ENCODE measurements around the gene TNFRSF21. TPM values are rescaled to one million over a fixed set of nuclear protein-coding genes. Genes with fewer than 3 reads are reported as not detected.

TNFRSF21 gene, protein sequence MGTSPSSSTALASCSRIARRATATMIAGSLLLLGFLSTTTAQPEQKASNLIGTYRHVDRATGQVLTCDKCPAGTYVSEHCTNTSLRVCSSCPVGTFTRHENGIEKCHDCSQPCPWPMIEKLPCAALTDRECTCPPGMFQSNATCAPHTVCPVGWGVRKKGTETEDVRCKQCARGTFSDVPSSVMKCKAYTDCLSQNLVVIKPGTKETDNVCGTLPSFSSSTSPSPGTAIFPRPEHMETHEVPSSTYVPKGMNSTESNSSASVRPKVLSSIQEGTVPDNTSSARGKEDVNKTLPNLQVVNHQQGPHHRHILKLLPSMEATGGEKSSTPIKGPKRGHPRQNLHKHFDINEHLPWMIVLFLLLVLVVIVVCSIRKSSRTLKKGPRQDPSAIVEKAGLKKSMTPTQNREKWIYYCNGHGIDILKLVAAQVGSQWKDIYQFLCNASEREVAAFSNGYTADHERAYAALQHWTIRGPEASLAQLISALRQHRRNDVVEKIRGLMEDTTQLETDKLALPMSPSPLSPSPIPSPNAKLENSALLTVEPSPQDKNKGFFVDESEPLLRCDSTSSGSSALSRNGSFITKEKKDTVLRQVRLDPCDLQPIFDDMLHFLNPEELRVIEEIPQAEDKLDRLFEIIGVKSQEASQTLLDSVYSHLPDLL
- total RNA-seq = 1 to 10 TPM; 4.3 to 7.6 TPM

DNA sequence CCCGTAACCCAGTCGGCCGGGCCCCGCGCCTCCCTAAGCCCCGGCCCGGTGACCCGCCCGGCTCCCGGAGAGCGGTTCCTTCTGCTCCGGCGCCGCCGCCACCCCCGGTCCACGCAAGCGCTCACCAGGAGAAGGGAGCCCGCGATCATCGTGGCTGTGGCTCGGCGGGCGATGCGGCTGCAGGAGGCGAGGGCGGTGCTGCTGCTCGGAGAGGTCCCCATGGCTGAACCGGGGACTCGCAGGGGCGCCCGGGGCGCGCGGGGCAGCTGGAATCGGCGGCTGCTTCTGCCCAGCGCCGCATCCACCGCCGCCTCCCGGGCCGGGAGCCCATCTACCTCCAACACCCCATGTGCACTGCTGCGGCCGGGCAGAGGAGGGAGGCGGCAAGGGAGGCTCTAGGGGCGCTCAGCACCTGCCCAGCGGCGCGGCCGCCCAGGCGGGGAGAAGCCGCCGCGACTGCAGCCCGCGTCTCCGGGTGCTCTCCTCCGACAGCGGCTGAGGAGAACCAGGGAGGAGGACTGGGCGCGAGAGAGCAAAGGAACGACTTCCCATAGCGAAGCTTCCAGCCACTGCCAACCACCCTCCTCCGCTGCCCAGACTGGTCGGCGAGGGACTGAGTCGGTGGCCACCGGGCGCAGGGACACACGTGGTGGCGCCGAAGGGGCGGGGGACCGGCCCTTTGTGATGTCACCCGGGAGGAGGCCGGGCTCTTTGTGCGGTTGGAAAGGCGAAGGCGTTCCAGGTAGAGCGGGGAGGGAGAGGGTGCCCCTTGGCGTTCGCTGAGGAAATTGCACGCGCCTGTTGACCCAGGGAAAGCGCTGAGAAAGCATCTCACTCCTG is at the start of gene TNFRSF21:
Gene TNFRSF21, minus strand, starts transcription at position 615 of the 840 bp plus-strand sequence. Its CDS starts 394 bp downstream, at position 221.

Other genes with a start within 250 kb of the TNFRSF21 start
- 10 to 100 TPM; 17.2 to 25.3 TPM for gene CD2AP, start 167.9 kb upstream of the TNFRSF21 start, total RNA-seq